ENCODE results near the gene COL28A1. TPM values are rescaled to one million over a fixed set of nuclear protein-coding genes. Genes with fewer than 3 reads are reported as not detected.

COL28A1 gene
- total and polyA plus RNA-seq, 5 donors, result 3.8 to 5.8 (median 4.6) TPM

DNA sequence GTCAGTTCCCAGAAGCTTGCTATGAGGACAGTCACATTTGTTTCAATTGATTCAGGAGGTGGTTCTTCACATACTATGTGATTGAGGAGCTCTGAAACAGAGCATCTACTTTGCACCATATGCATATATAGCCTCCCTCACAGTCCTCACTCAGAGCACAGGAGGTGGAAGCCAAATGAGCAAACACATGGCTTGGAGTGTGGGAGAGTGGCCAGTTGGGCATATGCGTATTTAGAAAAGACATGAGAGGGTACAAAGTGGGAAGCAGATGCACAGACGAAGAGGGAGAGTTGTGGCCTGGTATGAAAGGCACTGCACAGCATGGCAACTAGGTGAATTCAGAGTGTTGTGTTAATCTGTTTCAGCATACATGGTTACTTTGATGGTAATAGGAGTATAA lies 165.6 kb downstream of the COL28A1 start:
- intact Hi-C loops (cut with DNase I), result no loop called here
- Histone ChIP-seq H3K27ac (ENCODE audit: low read length) (no peak overlapping the region), H3K4me3 (ENCODE audit: low read length) (no peak overlapping the region), H3K4me1 (ENCODE audit: control insufficient read depth, insufficient read depth, low read length) (no peaks in the 10 kb centered on the region), H3K9me3 (ENCODE audit: control insufficient read depth, low read length) (no peaks in the 10 kb centered on the region), H3K27me3 (ENCODE audit: control insufficient read depth, insufficient read depth) (no peaks in the 10 kb centered on the region)
- ATAC-seq (no peak), DNase-seq (no peak)
- 82% methylated on average over 2 of the region's 2 CpGs for WGBS

DNA sequence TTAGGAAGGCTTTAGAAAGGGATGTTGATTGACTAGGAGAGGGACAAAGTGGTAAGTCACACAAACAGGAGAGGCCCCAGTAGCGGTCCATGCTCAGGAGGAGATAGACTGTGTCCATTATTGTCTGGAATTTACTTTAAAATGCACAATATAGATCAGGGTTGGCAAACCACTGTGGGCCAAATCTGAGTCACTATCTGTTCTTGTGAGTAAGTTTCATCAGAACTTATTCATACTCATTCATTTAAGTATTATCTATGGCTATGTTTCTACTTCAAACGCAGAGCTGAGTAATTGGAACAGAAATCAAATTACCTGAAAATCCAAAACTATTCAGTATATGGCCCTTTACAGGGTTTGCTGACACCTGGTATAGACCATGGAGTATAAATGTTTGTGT lies 166.5 kb downstream of the COL28A1 start:
- intact Hi-C loops (cut with DNase I), result no loop called here
- Histone ChIP-seq H3K4me1 (ENCODE audit: control insufficient read depth, insufficient read depth, low read length) (no peaks in the 10 kb centered on the region), H3K9me3 (ENCODE audit: control insufficient read depth, low read length) (no peaks in the 10 kb centered on the region), H3K27me3 (ENCODE audit: control insufficient read depth, insufficient read depth) (no peaks in the 10 kb centered on the region), H3K27ac (ENCODE audit: low read length) (no peak overlapping the region), H3K4me3 (ENCODE audit: low read length) (no peak overlapping the region)
- no peak for DNase-seq
- ATAC-seq, result no peak
- 87% methylated on average over 2 of the region's 2 CpGs for WGBS

DNA sequence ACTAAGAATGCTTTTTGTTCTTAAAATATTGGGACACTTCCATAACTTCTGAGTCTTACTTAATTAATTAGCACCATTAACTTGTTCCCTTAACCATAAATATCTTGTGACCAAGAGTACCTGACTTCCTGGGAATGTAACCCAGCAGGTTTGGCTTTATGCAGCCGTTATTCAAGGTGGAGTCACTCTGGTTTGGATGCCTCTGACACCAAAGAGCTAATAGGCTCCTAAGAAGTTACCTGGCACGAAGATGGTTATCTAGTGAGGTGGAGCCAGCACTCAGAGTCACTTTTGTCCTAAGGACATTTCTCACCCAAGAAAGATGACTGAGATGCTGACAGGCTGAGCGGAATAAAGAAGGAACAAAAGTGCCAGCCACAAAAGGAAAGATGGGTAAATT lies 181.0 kb downstream of the COL28A1 start:
- H3K27me3 ChIP-seq (ENCODE audit: control insufficient read depth, insufficient read depth), result no peaks in the 10 kb centered on the region
- DNase-seq, result no peak
- no peak for ATAC-seq
- H3K27ac ChIP-seq (ENCODE audit: low read length), result no peak overlapping the region
- H3K4me3 ChIP-seq (ENCODE audit: low read length), result no peak overlapping the region
- intact Hi-C loops (cut with DNase I), result no loop called here
- WGBS, result 43% methylated on average over 3 of the region's 3 CpGs
- H3K4me1 ChIP-seq (ENCODE audit: control insufficient read depth, insufficient read depth, low read length), result no peaks in the 10 kb centered on the region
- H3K9me3 ChIP-seq (ENCODE audit: control insufficient read depth, low read length), result no peaks in the 10 kb centered on the region

DNA sequence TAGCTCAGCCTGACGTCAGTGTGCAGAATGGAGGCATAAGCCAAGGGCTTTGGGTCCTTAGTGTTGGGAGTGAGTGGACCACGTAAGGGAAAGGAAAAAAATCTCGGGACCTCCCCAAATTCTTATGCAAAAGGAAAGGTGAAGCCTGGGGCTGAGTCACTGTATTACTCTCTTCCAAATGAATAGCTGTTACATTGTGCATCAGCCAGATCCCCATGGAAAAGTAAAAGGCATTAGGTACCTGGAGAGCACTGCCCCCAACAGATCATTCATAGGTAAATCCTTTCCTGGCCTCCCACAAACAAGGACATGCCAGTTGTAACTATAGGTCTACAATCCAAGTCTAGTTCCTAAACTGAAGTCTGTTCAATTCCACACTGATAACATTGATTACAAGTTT lies 182.8 kb downstream of the COL28A1 start:
- no peak overlapping the region for H3K27ac ChIP-seq (ENCODE audit: low read length)
- no peak for ATAC-seq
- H3K4me3 ChIP-seq (ENCODE audit: low read length), result no peak overlapping the region
- no peaks in the 10 kb centered on the region for H3K4me1 ChIP-seq (ENCODE audit: control insufficient read depth, insufficient read depth, low read length)
- intact Hi-C loops (cut with DNase I), result no loop called here
- WGBS, result 56% methylated on average over 3 of the region's 3 CpGs
- H3K9me3 ChIP-seq (ENCODE audit: control insufficient read depth, low read length), result no peaks in the 10 kb centered on the region
- H3K27me3 ChIP-seq (ENCODE audit: control insufficient read depth, insufficient read depth), result no peaks in the 10 kb centered on the region
- no peak for DNase-seq

DNA sequence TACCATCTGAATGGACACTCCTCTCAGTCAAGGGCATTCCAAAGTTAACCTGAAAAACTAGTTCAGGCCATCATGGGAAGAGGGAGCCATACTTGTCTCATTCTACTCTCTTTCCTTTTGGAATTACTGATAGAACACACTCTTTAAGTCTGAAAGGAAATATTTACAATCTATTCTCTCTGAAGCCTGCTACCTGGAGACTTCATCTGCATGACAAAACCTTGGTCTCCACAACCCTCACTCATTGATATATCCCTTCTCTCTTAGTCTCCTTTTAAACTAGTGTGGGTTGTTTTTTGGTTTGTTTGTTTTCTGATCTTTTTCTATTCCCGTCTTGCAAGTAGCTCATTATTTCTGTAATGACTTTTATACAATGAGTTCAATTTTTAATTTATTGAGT lies 183.8 kb downstream of the COL28A1 start:
- Histone ChIP-seq H3K4me3 (ENCODE audit: low read length) (no peak overlapping the region), H3K9me3 (ENCODE audit: control insufficient read depth, low read length) (no peaks in the 10 kb centered on the region), H3K27me3 (ENCODE audit: control insufficient read depth, insufficient read depth) (no peaks in the 10 kb centered on the region), H3K27ac (ENCODE audit: low read length) (no peak overlapping the region), H3K4me1 (ENCODE audit: control insufficient read depth, insufficient read depth, low read length) (no peaks in the 10 kb centered on the region)
- ATAC-seq (no peak), DNase-seq (no peak)
- intact Hi-C loops (cut with DNase I), result no loop called here
- WGBS, result 0% methylated on average over 1 of the region's 1 CpG

DNA sequence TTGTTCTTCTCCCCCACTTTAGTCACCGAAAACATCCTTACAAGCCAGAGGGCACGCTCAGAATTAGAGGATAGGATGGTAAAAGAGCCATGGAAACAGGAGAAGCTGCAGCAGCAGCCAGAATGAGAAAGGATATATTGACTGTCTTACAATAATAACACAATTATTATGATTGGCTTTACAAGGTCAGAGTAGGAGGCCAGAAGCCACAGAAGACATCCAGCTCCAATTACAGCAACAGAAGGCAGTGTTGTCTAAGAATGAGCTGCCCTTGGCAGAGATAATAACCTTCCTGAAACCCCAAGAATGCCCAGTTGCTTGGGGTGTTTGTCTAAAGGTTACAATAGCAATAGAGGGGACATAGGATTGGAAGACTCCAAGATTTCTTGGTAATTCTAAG lies 184.5 kb downstream of the COL28A1 start:
- intact Hi-C loops (cut with DNase I), result no loop called here

DNA sequence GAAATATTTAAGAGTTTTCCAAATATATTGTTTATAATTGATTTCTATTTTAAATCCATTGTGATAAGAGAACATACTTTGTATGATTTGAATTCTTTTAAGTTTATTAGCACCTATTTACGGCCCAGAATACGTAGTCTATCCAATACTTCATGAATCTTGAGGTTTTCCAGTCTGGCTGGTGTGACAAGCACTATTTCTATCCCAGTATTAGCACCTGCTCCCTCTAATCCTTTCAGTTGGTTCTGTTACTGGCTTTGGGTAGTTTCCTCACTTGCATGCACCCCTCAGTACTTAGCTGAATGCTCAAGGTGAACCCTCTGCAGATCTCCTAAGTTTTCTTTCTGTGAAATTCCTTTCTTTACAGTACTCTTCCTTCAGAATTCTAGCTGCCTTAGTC lies 186.5 kb downstream of the COL28A1 start:
- H3K27ac ChIP-seq (ENCODE audit: low read length), result no peak overlapping the region
- H3K4me1 ChIP-seq (ENCODE audit: control insufficient read depth, insufficient read depth, low read length), result no peaks in the 10 kb centered on the region
- no peak for DNase-seq
- no peak for ATAC-seq
- intact Hi-C loops (cut with DNase I), result no loop called here
- no peaks in the 10 kb centered on the region for H3K9me3 ChIP-seq (ENCODE audit: control insufficient read depth, low read length)
- H3K4me3 ChIP-seq (ENCODE audit: low read length), result no peak overlapping the region
- WGBS, result over 99% methylated on average over 2 of the region's 2 CpGs
- no peaks in the 10 kb centered on the region for H3K27me3 ChIP-seq (ENCODE audit: control insufficient read depth, insufficient read depth)

More for the DNA sequence above, 184.5 kb downstream of the COL28A1 start:
- ATAC-seq (no peak), DNase-seq (no peak)
- 34% methylated on average over 2 of the region's 2 CpGs for WGBS
- H3K27ac ChIP-seq (ENCODE audit: low read length), result no peak overlapping the region
- no peaks in the 10 kb centered on the region for H3K4me1 ChIP-seq (ENCODE audit: control insufficient read depth, insufficient read depth, low read length)
- H3K4me3 ChIP-seq (ENCODE audit: low read length), result no peak overlapping the region
- H3K27me3 ChIP-seq (ENCODE audit: control insufficient read depth, insufficient read depth), result no peaks in the 10 kb centered on the region
- no peaks in the 10 kb centered on the region for H3K9me3 ChIP-seq (ENCODE audit: control insufficient read depth, low read length)

DNA sequence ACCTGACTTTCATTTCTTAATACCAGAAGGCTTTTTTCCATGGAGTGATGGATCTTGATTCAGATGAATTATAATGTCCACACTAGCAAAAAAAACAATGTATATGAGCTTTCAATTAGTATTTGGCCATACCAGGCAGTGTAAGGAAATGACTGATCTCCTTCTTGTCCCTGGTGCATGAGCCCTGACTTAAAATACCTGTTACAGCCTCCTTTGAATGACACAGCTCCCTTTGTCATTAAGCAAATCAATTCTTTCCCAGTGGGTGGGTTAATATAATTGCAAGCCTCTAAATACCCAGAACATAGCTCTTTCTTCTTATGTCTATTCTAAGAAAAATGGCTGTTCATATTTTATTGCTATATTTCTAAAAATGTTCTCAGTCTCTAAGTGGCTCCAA lies 188.6 kb downstream of the COL28A1 start:
- Histone ChIP-seq H3K27me3 (ENCODE audit: control insufficient read depth, insufficient read depth) (no peaks in the 10 kb centered on the region), H3K4me3 (ENCODE audit: low read length) (no peak overlapping the region), H3K4me1 (ENCODE audit: control insufficient read depth, insufficient read depth, low read length) (no peaks in the 10 kb centered on the region), H3K9me3 (ENCODE audit: control insufficient read depth, low read length) (no peaks in the 10 kb centered on the region), H3K27ac (ENCODE audit: low read length) (no peak overlapping the region)
- ATAC-seq (no peak), DNase-seq (no peak)
- intact Hi-C loops (cut with DNase I), result no loop called here

DNA sequence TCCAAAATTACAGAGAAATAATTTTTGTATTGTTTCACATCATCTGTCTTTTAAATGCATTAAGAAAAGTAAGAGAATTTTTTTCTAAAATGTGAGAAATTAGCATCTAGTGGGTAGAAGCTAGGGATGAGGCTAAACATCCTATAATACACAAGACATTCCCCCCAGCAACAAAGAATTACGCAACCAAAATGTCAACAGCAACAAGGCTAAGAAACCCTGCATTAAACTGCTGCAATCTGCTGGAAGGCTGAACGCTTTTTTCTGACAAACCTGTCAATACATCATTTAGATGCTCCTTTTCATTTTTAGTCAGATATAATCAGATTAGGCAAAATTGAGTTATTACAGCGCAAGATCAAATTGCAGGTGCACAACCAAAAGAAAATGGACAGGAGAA lies 191.1 kb downstream of the COL28A1 start:
- intact Hi-C loops (cut with DNase I), result no loop called here
- ATAC-seq, result no peak
- no peaks in the 10 kb centered on the region for H3K9me3 ChIP-seq (ENCODE audit: control insufficient read depth, low read length)
- no peaks in the 10 kb centered on the region for H3K4me1 ChIP-seq (ENCODE audit: control insufficient read depth, insufficient read depth, low read length)
- H3K27ac ChIP-seq (ENCODE audit: low read length), result no peak overlapping the region
- no peak overlapping the region for H3K4me3 ChIP-seq (ENCODE audit: low read length)
- 82% methylated on average over 3 of the region's 3 CpGs for WGBS
- DNase-seq, result no peak
- no peaks in the 10 kb centered on the region for H3K27me3 ChIP-seq (ENCODE audit: control insufficient read depth, insufficient read depth)

DNA sequence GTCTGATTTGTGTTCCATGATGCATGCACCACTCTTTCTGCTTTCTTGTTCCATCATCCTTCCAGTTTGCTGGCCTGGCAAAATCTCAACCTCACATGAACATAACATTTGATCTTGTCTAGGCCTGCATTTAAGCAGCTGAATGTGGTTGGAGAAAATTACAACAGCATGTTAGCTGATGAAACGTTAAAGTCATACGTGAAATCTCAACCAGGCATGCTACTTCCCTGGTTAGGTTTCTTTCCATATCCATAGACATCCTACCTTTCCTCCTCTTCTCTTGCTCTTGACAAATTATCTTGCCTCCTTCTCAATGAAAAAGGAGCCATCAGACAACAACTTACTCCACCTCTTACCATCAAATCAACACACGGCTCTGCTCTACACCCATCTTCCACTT lies 199.8 kb downstream of the COL28A1 start:
- H3K4me3 ChIP-seq (ENCODE audit: low read length), result no peak overlapping the region
- no peaks in the 10 kb centered on the region for H3K9me3 ChIP-seq (ENCODE audit: control insufficient read depth, low read length)
- ATAC-seq (no peak), DNase-seq (no peak)
- 64% methylated on average over 3 of the region's 3 CpGs for WGBS
- intact Hi-C loops (cut with DNase I), result no loop called here
- no peaks in the 10 kb centered on the region for H3K27me3 ChIP-seq (ENCODE audit: control insufficient read depth, insufficient read depth)
- no peaks in the 10 kb centered on the region for H3K4me1 ChIP-seq (ENCODE audit: control insufficient read depth, insufficient read depth, low read length)
- no peak overlapping the region for H3K27ac ChIP-seq (ENCODE audit: low read length)

- DNase-seq (no peak), ATAC-seq (no peak)
- no peak overlapping the region for H3K4me3 ChIP-seq (ENCODE audit: low read length)
- no peaks in the 10 kb centered on the region for H3K4me1 ChIP-seq (ENCODE audit: control insufficient read depth, insufficient read depth, low read length)
- WGBS, result 93% methylated on average over 2 of the region's 2 CpGs
- H3K9me3 ChIP-seq (ENCODE audit: control insufficient read depth, low read length), result no peaks in the 10 kb centered on the region
- no peaks in the 10 kb centered on the region for H3K27me3 ChIP-seq (ENCODE audit: control insufficient read depth, insufficient read depth)
- intact Hi-C loops (cut with DNase I), result no loop called here
- H3K27ac ChIP-seq (ENCODE audit: low read length), result no peak overlapping the region
Measured at GRCh38 chr7:7335215-7335614, 200.5 kb downstream of the COL28A1 start.

GRCh38 chr7:7333610-7334009 lies 202.1 kb downstream of the COL28A1 start:
- no peaks in the 10 kb centered on the region for H3K9me3 ChIP-seq (ENCODE audit: control insufficient read depth, low read length)
- 86% methylated on average over 3 of the region's 3 CpGs for WGBS
- H3K4me3 ChIP-seq (ENCODE audit: low read length), result no peak overlapping the region
- H3K4me1 ChIP-seq (ENCODE audit: control insufficient read depth, insufficient read depth, low read length), result no peaks in the 10 kb centered on the region
- H3K27me3 ChIP-seq (ENCODE audit: control insufficient read depth, insufficient read depth), result no peaks in the 10 kb centered on the region
- intact Hi-C loops (cut with DNase I), result no loop called here
- no peak overlapping the region for H3K27ac ChIP-seq (ENCODE audit: low read length)
- DNase-seq (no peak), ATAC-seq (no peak)

All from right cardiac atrium (tissue), 5 donors.